Keratinocyte (primary cell): ENCODE measurements around the gene HSPB9. TPM values are rescaled to one million over a fixed set of nuclear protein-coding genes. Genes with fewer than 3 reads are reported as not detected.

Source experiments
- DNase-seq: peaks from one replicate; pipeline ENCODE4 v3.0.0-alpha.2; 2011; ENCODE audit warnings: low read depth, missing footprints, low spot score
- FAIRE-seq: peaks from 2 replicates; lab custom pipeline; 2011; peaks lifted over from hg19 to GRCh38; lab: Jason Lieb, UNC
- H2AFZ ChIP-seq: 2 replicates; pipeline ENCODE4 v1.6.0; 2012; ENCODE audit warnings: low read length, control low read depth, inconsistent platforms; ENCODE audit not compliant: control insufficient read depth
- H3K27ac ChIP-seq: 2 replicates; pipeline ENCODE4 v1.5.1; 2011; ENCODE audit warnings: low read length; ENCODE audit not compliant: control insufficient read depth, insufficient read depth
- H3K27me3 ChIP-seq: 3 replicates; pipeline ENCODE4 v1.6.0; 2011; ENCODE audit warnings: low read length; ENCODE audit not compliant: control insufficient read depth, insufficient read depth; ENCODE audit errors: extremely low read depth
- H3K36me3 ChIP-seq, 2 experiments: 2 replicates in 1 of 2; 3 replicates in 1 of 2; pipeline ENCODE4 v1.5.1; 2011; ENCODE audit warnings: low read length in 2 of 2, mild to moderate bottlenecking in 1 of 2; ENCODE audit not compliant: control insufficient read depth in 2 of 2, insufficient read depth in 2 of 2; ENCODE audit errors: extremely low read depth in 1 of 2
- H3K4me1 ChIP-seq: 3 replicates; pipeline ENCODE4 v1.5.1; 2011; ENCODE audit warnings: low read length; ENCODE audit not compliant: control insufficient read depth, insufficient read depth; ENCODE audit errors: extremely low read depth
- H3K4me2 ChIP-seq: 3 replicates; pipeline ENCODE4 v1.6.0; 2011; ENCODE audit warnings: low read depth, low read length; ENCODE audit not compliant: control insufficient read depth, insufficient read depth; ENCODE audit errors: extremely low read depth
- H3K4me3 ChIP-seq, 3 experiments: fragments of 200-600 bp in 1 of 3; sonication (generic) in 1 of 3; 2 replicates in 2 of 3; 3 replicates in 1 of 3; pipeline ENCODE4 v1.5.1; 2011 to 2016; ENCODE audit warnings: low read length in 3 of 3, mild to moderate bottlenecking in 3 of 3, control low read depth in 2 of 3, inconsistent platforms in 1 of 3, low read depth in 1 of 3, mixed read lengths in 1 of 3, mixed run types in 1 of 3, moderate library complexity in 1 of 3; ENCODE audit not compliant: control insufficient read depth in 2 of 3, insufficient read depth in 2 of 3; ENCODE audit errors: extremely low read depth in 1 of 3
- H3K79me2 ChIP-seq: 2 replicates; pipeline ENCODE4 v1.6.0; 2012; ENCODE audit warnings: low read length; ENCODE audit not compliant: control insufficient read depth, insufficient read depth
- H3K9ac ChIP-seq: 3 replicates; pipeline ENCODE4 v1.6.0; 2011; ENCODE audit warnings: low read length; ENCODE audit not compliant: control insufficient read depth, insufficient read depth; ENCODE audit errors: extremely low read depth
- H3K9me1 ChIP-seq: 3 replicates; pipeline ENCODE4 v1.6.0; 2011; ENCODE audit warnings: low read length; ENCODE audit not compliant: control insufficient read depth, insufficient read depth; ENCODE audit errors: extremely low read depth
- H3K9me3 ChIP-seq: 2 replicates; pipeline ENCODE4 v1.5.1; 2012; ENCODE audit warnings: low read depth, low read length; ENCODE audit not compliant: control insufficient read depth
- H4K20me1 ChIP-seq: 3 replicates; pipeline ENCODE4 v1.6.0; 2011; ENCODE audit warnings: low read length; ENCODE audit not compliant: control insufficient read depth, insufficient read depth; ENCODE audit errors: extremely low read depth
- CTCF ChIP-seq, 3 experiments: IDR thresholded peaks in 1 of 3; conservative IDR thresholded peaks in 1 of 3; optimal IDR thresholded peaks in 1 of 3; 2 replicates in 2 of 3; 3 replicates in 1 of 3; pipeline versions ENCODE3 to v1.5.1; 2011; ENCODE audit warnings: low read length in 3 of 3, mild to moderate bottlenecking in 3 of 3, moderate library complexity in 2 of 3, control low read depth in 1 of 3, inconsistent platforms in 1 of 3; ENCODE audit not compliant: insufficient read depth in 2 of 3; ENCODE audit errors: extremely low read depth in 1 of 3
- EZH2 ChIP-seq: IDR thresholded peaks from one replicate; pipeline ENCODE4 v1.6.1; 2012; ENCODE audit warnings: inconsistent platforms, mild to moderate bottlenecking, low read length, moderate library complexity
- dilution Hi-C: fragments of 300-500 bp; cut with MboI; formaldehyde crosslinking; loops from one replicate; pipeline ENCODE4 v1.7.0; 2020; ENCODE audit warnings: low sequenced_read_pairs; ENCODE audit not compliant: extremely low pct_ligation_motif_present
- polyA plus RNA-seq, 5 experiments: library from polyadenylated mRNA; depleted of rRNA in 3 of 5; stranded (reverse) in 3 of 5; stranded (forward) in 1 of 5; unstranded in 1 of 5; fragments of >200 nt; gene quantifications; 1 replicate in 1 of 5; 2 replicates in 3 of 5; 3 replicates in 1 of 5; pipeline versions ENCODE4 v1.2.1 to v1.2.3, GENCODE V29; 2011 to 2012; ENCODE audit warnings: missing spikeins in 2 of 5, low read depth in 1 of 5, low replicate concordance in 1 of 5

The HSPB9 gene
- polyA plus RNA-seq, 1 donor (not counting 4 experiments of a cell fraction or from before 2014, with no cell fraction given), result not detected

GRCh38 chr17:42124256-42124655 lies 1.7 kb downstream of the HSPB9 start:
- Histone ChIP-seq H3K9ac (no peak overlapping the region), H2AFZ (no peak overlapping the region), H3K9me3 (no peaks in the 10 kb centered on the region), H3K4me1 (peaks cover 19% of the 10 kb centered on the region), H3K27me3 (no peaks in the 10 kb centered on the region), H3K4me2 (no peak overlapping the region), H3K36me3 (peaks cover 20 to 32% of the 10 kb centered on the region in 2 experiments), H3K4me3 (no peak overlapping the region), H4K20me1 (peaks cover 3% of the 10 kb centered on the region), H3K79me2 (peaks cover 3% of the 10 kb centered on the region), H3K9me1 (no peaks in the 10 kb centered on the region), H3K27ac (no peak overlapping the region)
- no peak for TF ChIP-seq EZH2
- peak in 1 of 3 experiments; percentile 17 for TF ChIP-seq CTCF (optimal IDR thresholded peaks at IDR 0.05 in 1 of 3, IDR thresholded peaks at IDR 0.05 in 1 of 3, conservative IDR thresholded peaks at IDR 0.05 in 1 of 3; ENCODE audit: extremely low read depth in 1 of 3, insufficient read depth in 2 of 3, low read length in 3 of 3)
- DNase-seq, result no peak
- FAIRE-seq, result no peak
- dilution Hi-C loops, result no loop called here

DNA sequence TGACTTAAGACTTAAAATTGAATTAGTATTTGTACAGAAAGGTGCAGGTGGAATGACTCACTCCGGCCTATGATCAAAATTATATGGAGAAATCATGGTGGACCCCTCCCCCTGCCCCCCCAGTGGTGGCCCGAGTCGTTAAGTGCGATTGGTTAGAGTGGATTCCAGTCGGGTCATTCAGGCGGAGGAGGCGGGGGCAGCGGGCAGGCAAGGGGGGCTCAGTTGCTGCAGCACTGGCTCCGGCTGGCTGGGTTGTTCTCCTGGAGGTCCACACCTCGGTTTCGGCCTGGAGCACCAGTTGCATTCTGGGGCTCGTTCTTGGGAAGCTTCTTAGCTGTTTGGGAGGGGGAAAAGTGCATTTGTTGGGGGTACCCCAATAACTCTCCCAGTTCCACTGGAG lies 3.0 kb downstream of the HSPB9 start:
- FAIRE-seq, result no peak
- H3K79me2 ChIP-seq, result peaks cover 4% of the 10 kb centered on the region
- no peaks in the 10 kb centered on the region for H3K9me3 ChIP-seq
- no peak overlapping the region for H3K27ac ChIP-seq
- no peak overlapping the region for H3K4me2 ChIP-seq
- no peak for TF ChIP-seq CTCF (optimal IDR thresholded peaks at IDR 0.05 in 1 of 3, IDR thresholded peaks at IDR 0.05 in 1 of 3, conservative IDR thresholded peaks at IDR 0.05 in 1 of 3; ENCODE audit: extremely low read depth in 1 of 3, insufficient read depth in 2 of 3, low read length in 3 of 3)
- H3K27me3 ChIP-seq, result no peaks in the 10 kb centered on the region
- peaks cover 4% of the 10 kb centered on the region for H4K20me1 ChIP-seq
- DNase-seq, result no peak
- H3K9me1 ChIP-seq, result no peaks in the 10 kb centered on the region
- H3K36me3 ChIP-seq, result peaks cover 29 to 44% of the 10 kb centered on the region in 2 experiments
- H2AFZ ChIP-seq, result no peak overlapping the region
- no peak overlapping the region for H3K4me3 ChIP-seq
- H3K9ac ChIP-seq, result no peak overlapping the region
- dilution Hi-C loops, result no loop called here
- peaks cover 14% of the 10 kb centered on the region for H3K4me1 ChIP-seq
